ENCODE results near the gene PXDN.

Gene PXDN

DNA sequence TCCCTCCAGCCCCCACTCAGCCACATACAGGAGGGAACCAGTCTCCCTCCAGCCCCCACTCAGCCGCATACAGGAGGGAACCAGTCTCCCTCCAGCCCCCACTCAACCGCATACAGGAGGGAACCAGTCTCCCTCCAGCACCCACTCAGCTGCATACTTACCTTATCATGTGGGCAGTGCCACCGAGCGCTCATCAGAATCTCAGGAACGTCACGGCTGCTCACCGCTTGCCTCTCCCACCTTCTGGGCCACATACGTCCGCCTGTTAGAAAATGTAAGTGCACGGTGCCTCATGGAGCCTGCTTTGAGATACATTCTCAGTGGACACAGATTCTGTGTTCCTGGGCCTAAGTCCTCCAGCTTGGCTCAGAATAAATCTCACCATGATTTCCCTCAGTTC lies 124.8 kb downstream of the PXDN start:
- peak overlapping the region; percentile 20; the same call in 1 of the 2 replicates for H3K27ac ChIP-seq
- TF ChIP-seq, protein P1, sequence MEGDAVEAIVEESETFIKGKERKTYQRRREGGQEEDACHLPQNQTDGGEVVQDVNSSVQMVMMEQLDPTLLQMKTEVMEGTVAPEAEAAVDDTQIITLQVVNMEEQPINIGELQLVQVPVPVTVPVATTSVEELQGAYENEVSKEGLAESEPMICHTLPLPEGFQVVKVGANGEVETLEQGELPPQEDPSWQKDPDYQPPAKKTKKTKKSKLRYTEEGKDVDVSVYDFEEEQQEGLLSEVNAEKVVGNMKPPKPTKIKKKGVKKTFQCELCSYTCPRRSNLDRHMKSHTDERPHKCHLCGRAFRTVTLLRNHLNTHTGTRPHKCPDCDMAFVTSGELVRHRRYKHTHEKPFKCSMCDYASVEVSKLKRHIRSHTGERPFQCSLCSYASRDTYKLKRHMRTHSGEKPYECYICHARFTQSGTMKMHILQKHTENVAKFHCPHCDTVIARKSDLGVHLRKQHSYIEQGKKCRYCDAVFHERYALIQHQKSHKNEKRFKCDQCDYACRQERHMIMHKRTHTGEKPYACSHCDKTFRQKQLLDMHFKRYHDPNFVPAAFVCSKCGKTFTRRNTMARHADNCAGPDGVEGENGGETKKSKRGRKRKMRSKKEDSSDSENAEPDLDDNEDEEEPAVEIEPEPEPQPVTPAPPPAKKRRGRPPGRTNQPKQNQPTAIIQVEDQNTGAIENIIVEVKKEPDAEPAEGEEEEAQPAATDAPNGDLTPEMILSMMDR (conservative IDR thresholded peaks at IDR 0.05), result no peak
- TF ChIP-seq ZFX (IDR thresholded peaks at IDR 0.05), result no peak

DNA sequence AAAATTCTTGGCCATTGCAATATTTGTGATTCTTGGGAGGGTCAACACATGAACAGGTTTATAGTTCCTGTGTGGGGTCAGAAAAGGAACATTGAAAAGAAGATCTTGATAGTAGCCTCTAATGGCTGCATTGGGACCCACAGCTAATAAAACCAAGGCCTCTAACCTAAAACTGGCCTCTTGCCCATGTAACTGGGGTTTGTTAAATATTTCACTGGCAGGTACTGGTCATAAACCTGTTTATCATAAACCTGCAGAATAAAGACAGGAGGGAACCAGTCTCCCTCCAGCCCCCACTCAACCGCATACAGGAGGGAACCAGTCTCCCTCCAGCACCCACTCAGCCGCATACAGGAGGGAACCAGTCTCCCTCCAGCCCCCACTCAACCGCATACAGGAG lies 125.3 kb downstream of the PXDN start:
- peak overlapping the region; percentile 78 for H3K27ac ChIP-seq
- TF ChIP-seq, protein P1 (conservative IDR thresholded peaks at IDR 0.05), result no peak
- no peak for TF ChIP-seq ZFX (IDR thresholded peaks at IDR 0.05)

DNA sequence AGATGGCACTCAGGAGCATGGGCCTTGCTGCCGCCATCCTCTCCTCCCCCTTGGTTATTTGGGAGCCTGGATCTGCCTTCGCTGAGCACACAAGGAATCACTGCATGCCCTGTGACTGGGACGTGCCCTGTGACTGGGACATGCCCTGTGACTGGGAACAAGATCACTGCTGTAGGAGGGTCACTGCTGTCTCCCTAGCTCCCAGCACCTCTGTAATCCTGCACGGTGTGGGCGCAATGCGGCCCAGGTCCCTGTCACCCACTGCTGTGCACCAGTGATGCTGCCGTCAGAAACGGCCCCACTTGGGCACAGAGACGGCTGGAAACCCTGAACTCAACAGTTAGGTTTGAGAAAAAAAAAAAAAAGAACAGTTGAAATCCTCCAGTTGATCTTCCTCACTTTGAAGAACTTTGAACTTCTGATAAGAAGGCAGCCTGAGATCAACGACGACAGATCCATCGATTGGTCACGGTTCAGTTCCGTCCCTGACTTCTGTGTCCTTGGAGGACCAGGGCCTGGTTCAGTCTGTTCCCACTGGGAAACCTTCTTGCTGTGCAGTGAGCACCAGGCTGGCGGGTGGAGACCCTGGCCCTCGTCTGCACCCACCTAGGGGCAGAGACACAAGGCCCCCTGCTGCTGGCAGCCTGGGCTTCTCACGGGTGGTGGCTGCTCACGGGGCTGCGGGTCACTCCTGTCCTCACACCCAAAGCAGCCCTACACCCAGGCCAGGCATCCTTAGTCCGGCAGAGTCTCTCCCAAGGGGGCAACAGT lies 125.9 kb downstream of the PXDN start:
- TF ChIP-seq ZFX (IDR thresholded peaks at IDR 0.05), result no peak
- TF ChIP-seq, protein P1 (conservative IDR thresholded peaks at IDR 0.05), result no peak
- H3K27ac ChIP-seq, result peak overlapping the region; percentile 78

DNA sequence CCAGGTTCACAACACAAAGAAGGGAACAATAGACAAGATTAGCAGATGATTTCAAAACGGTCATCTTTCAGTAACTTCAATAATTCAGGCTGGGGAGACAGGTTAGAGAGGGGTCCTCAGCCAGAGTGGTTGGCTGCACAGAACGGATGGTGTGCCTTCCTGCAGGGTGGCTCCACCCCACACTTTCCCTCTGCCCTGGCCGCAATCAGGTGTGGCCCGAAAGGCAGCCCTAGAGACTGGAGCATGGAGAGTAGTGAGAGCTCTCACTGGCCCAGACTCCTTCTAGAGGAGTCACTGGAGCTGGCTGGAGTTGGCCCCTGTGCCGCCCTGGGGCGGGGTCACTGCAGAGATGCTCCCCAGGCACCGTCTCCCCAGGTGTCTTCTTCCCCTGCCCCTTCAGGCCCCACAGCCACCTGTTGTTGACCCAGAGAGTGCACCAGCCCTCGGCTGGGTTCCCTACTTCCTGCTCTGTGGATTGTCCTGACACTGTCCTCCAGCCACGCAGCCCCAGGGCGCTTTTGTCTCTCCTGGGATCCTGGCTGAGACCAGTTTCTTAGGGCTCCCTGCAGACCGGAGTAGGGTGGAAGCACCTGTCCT lies 126.8 kb downstream of the PXDN start:
- TF ChIP-seq, protein P1 (conservative IDR thresholded peaks at IDR 0.05), result no peak
- no peak for TF ChIP-seq ZFX (IDR thresholded peaks at IDR 0.05)
- peak overlapping the region; percentile 78 for H3K27ac ChIP-seq

DNA sequence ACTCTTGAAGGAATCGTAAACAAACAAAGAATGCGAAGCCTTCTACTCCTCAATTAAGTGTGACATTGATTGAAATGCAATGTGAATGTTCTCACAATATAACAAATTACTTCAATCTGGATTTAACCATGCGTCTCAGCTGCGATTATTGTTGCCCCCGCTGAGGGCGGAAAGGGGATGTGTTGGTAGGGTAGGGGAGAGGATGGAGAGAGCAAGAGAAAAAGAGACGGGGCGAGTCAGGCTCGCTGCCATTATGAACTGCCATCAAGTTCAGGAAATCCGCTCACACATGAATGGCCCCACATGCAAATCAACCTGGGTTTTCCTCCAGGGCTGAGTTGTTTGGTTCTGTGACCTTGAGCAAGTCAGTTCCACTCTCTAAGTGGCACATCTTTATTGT lies 129.8 kb downstream of the PXDN start:
- TF ChIP-seq, protein P1 (conservative IDR thresholded peaks at IDR 0.05), result no peak
- no peak for TF ChIP-seq ZFX (IDR thresholded peaks at IDR 0.05)
- H3K27ac ChIP-seq, result no peak overlapping the region

DNA sequence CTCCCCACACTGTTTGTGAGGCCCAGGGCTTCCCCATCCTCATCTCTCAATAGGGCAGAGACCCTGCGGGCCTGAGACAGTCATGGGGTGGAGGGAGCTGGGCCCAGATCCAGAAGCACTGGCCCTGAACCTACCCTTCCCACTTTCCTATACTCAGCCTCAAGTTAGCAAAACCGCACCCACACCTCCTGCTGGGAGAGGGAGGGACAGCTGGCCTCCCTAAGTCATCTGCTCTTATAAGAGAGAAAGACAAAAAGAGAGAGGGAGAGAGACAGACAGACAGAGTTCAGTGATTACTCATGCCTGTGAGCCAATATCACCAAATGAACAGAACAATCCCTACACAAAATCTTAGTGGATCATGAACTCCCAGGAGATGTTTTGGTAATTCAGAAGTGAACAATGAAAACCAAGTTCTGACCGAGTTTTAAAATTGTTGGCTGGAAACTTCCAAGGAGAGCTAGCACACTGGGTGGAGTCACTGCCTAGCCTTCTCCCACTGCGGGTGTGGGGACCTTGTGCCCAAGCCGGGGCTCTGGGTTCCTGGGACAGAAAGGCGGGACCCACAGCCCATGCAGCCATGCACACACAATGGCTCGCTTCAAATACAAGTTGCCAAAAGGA lies 130.5 kb downstream of the PXDN start:
- TF ChIP-seq, protein P1 (conservative IDR thresholded peaks at IDR 0.05), result no peak
- no peak for TF ChIP-seq ZFX (IDR thresholded peaks at IDR 0.05)
- H3K27ac ChIP-seq, result no peak overlapping the region

DNA sequence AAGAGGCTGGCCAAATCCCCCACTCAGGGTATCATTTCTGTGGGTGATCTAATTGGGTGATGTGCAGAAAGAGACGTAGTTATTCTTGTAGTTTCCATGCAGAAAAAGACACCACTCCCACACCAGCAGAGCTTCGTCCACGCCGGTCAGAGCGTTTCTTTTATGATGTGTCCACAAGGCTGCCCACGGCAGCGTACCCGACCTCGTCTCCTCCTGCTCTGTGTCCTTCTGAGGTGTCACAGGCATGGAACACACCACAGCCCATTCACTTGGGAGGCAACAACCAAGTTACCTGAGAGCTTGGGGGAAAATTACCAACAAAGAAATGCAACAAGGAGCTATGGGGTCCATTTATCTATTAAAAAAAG lies 131.3 kb downstream of the PXDN start:
- H3K27ac ChIP-seq, result no peak overlapping the region
- TF ChIP-seq, protein P1 (conservative IDR thresholded peaks at IDR 0.05), result no peak
- no peak for TF ChIP-seq ZFX (IDR thresholded peaks at IDR 0.05)

All from C4-2B (cell line).